Lower leg skin (tissue), 3 donors: Measurements from ENCODE around the gene ADGRE3.
"Not testable (repeated sequence)": the region's sequence is repeated elsewhere in the genome, so short reads cannot be mapped to it uniquely, and the experiment has no call there.

Experiments used
- CTCF ChIP-seq, 3 donors: fragments of 450-650 bp; IDR thresholded peaks; one replicate each; pipeline ENCODE4 v1.5.1; 2016; ENCODE audit warnings: antibody characterized with exemption in 3 of 3, mild to moderate bottlenecking in 3 of 3, moderate library complexity in 2 of 3
- POLR2A ChIP-seq, 2 donors: fragments of 450-650 bp; IDR thresholded peaks; one replicate each; pipeline ENCODE4 v1.6.1; 2016 to 2017; ENCODE audit warnings: antibody characterized with exemption in 2 of 2, mild to moderate bottlenecking in 1 of 2, moderate library complexity in 1 of 2

DNA sequence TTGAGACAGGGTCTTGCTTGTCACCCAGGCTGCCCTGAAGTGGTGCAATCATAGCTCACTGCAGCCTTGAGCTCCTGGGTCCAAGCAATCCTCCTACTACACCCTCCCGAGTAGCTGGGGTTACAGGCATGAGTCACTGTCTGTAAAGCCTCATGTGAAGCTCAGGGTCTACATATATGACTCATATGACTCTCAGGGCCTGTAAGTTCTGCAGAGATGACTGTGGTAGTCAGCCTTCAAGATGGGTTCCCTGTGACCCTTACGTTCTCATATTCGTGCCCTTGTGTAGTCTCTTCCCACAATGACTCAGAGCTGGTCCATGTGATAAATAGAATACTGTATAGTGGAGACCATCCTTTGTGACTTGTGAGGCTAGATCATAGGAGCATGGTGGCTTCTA, 89.5 kb downstream of the ADGRE3 start:
- not testable (repeated sequence) for TF ChIP-seq CTCF, POLR2A (IDR thresholded peaks at IDR 0.05)
